GM12892 (cell line): ENCODE results near the gene ARHGEF16.

Experiments
- POLR2AphosphoS5 ChIP-seq: IDR thresholded peaks from 2 replicates; pipeline ENCODE4 v1.6.1; 2011; ENCODE audit warnings: low read depth, low read length, control low read depth
- TAF1 ChIP-seq: IDR thresholded peaks from 2 replicates; pipeline ENCODE4 v1.6.1; 2011; ENCODE audit warnings: low read depth, mild to moderate bottlenecking, control low read depth, low read length, borderline replicate concordance

GRCh38 chr1:3476666-3477065 lies 22.2 kb downstream of the ARHGEF16 start:
- no peak for TF ChIP-seq POLR2AphosphoS5
- no peak for TF ChIP-seq TAF1
